Central memory CD8-positive, alpha-beta T cell (primary cell): ENCODE data around the gene TPRA1.

Experiments
- ATAC-seq: fragments of 150-1000 bp; cut with Tn5 transposase; replicated peaks from 2 replicates; pipeline ENCODE4 v1.10.0; 2022; ENCODE audit warnings: mild to moderate bottlenecking, moderate FRiP score, moderate number of reproducible peaks; ENCODE audit not compliant: poor library complexity, severe bottlenecking; ENCODE audit errors: extremely low read depth
- DNase-seq, 2 donors: peaks; one replicate each; pipeline ENCODE4 v3.0.0; 2021; ENCODE audit warnings: low spot score in 2 of 2
- H3K27ac Mint-ChIP-seq: one replicate; pipeline ENCODE4 v1.8.0; 2022; ENCODE audit warnings: low read depth, mild to moderate bottlenecking, moderate library complexity, mixed read lengths
- H3K27me3 Mint-ChIP-seq: one replicate; pipeline ENCODE4 v1.8.0; 2022; ENCODE audit warnings: mixed read lengths
- H3K36me3 Mint-ChIP-seq: one replicate; pipeline ENCODE4 v1.8.0; 2022; ENCODE audit warnings: mild to moderate bottlenecking, moderate library complexity, mixed read lengths; ENCODE audit not compliant: insufficient read depth
- H3K4me1 Mint-ChIP-seq: one replicate; pipeline ENCODE4 v1.8.0; 2022; ENCODE audit warnings: mixed read lengths
- H3K4me3 Mint-ChIP-seq: one replicate; pipeline ENCODE4 v1.8.0; 2022; ENCODE audit warnings: mild to moderate bottlenecking, moderate library complexity, mixed read lengths
- H3K9me3 Mint-ChIP-seq: one replicate; pipeline ENCODE4 v1.8.0; 2022; ENCODE audit warnings: mixed read lengths

Gene TPRA1

DNA sequence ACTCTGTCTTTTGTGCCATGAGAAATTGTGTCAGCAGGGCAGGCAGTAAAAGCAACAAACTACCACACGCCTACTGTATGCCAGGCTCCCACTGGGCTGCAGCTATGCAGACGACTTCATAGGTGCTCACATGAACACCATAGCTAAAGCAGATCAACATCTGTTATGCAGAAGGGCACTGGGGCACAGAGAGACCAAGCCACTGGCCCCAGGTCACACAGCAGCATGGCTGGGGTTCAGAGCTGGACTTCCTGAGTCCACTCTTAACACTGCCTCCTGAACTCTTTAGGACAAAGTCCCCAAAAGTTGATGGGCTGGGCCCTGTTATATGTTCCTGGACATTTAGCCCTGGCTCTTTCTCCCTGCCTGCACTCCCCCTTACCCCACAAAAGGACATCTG lies 12.4 kb downstream of the TPRA1 start:
- no peak for ATAC-seq
- Mint-ChIP-seq H3K4me1 (peaks cover 35% of the 10 kb centered on the region), H3K36me3 (peaks cover 13% of the 10 kb centered on the region), H3K9me3 (no peaks in the 10 kb centered on the region), H3K27ac (no peak overlapping the region), H3K27me3 (no peaks in the 10 kb centered on the region), H3K4me3 (no peak overlapping the region)
- no peak for DNase-seq

DNA sequence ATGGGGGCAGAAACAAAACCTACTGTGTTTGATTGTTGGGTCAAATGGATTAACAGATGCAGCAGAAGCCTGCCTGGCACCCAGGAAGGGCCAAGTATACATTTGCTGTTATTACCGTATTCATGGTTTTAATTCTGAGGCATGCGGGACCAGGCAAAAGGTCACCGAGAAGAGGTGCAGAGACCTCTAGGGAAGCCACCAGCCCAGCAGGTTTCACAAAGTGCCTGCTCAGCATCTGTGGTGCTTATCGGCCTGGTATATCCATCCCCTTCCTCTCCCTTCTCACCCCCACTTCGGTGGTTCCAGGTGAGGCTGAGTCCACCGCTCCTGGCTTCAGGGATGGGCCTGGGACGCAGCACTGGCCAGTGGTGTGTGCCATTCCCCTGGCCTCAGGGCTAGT lies 13.1 kb downstream of the TPRA1 start:
- H3K27ac Mint-ChIP-seq, result no peak overlapping the region
- H3K9me3 Mint-ChIP-seq, result no peaks in the 10 kb centered on the region
- ATAC-seq (no peak), DNase-seq (no peak)
- H3K4me1 Mint-ChIP-seq, result peaks cover 35% of the 10 kb centered on the region
- H3K4me3 Mint-ChIP-seq, result no peak overlapping the region
- no peaks in the 10 kb centered on the region for H3K27me3 Mint-ChIP-seq
- H3K36me3 Mint-ChIP-seq, result peaks cover 13% of the 10 kb centered on the region

DNA sequence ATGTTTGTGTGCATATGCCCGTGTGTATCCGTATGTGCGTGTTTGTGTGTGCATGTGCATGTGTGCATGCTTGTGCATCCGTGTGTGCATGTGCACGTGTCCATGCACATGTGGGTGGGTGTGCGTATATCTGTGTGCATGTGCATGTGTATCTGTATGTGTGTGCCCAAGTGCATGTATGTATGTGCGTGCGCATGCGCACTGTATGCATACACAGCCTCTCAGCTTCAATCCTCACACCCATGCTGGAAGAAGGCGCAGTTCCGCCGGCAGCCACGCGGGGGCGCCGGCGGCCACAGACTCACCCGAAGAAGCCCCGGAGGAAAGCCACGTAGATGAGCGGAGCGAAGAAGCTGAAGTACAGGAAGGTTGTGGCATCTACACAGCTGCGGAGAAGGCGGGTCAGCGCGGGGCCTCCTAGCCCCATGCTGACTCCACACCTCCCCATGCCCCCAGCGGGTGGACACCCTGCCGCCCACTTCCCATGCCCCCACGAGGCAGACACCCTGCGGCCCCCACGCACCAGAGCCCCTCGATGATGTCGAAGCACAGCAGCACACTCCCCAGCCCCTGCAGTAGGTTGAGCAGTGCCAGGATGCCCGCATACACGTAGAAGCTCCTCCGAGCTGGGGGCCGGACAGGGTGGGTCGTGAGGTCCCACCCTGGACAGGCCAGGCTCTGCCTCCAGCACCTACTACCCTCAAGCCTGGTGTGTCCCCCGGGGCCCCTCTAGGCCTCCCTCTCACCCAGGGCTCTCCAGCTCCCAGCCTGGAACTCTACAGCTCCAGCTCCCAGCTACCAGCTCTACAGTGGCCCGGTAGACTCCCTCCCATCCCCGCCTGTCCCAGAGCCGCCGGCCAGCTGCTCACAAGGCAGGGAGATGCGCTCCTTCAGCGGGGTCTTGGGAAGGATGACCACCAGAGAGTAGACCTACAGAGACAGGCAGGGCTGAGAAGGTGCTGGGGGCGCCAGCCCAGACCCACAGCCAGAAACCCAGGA lies 15.4 kb downstream of the TPRA1 start:
- no peaks in the 10 kb centered on the region for H3K27me3 Mint-ChIP-seq
- peaks cover 5% of the 10 kb centered on the region for H3K36me3 Mint-ChIP-seq
- peak overlapping the region; percentile 61 for H3K27ac Mint-ChIP-seq
- H3K4me3 Mint-ChIP-seq, result peak overlapping the region; percentile 26
- ATAC-seq, result peak; percentile 89
- DNase-seq, result peak; percentile 72 to 78
- peaks cover 22% of the 10 kb centered on the region for H3K4me1 Mint-ChIP-seq
- no peaks in the 10 kb centered on the region for H3K9me3 Mint-ChIP-seq

DNA sequence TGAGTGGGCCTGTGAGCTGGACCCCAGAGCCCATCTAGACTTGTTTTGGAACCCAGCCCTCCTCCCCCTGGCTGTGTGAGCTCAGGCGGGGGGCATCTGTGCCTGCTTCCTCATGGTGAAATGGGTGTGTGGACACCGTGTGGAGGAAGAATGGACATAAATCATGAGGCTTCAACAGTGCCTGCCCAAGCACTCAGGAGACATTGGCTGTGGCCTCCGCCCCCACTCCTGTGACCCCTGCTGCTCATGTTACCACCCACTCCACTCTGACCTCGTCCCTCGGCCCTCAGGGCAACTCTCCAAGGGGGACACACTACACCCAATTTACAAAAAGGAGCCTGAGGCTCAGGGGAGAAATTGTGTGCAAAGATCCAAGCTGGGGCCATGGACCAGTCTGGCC lies 16.6 kb downstream of the TPRA1 start:
- ATAC-seq, result no peak
- Mint-ChIP-seq H3K36me3 (peaks cover 5% of the 10 kb centered on the region), H3K4me1 (peaks cover 11% of the 10 kb centered on the region), H3K27ac (no peak overlapping the region), H3K9me3 (no peaks in the 10 kb centered on the region), H3K4me3 (no peak overlapping the region), H3K27me3 (no peaks in the 10 kb centered on the region)
- no peak for DNase-seq

DNA sequence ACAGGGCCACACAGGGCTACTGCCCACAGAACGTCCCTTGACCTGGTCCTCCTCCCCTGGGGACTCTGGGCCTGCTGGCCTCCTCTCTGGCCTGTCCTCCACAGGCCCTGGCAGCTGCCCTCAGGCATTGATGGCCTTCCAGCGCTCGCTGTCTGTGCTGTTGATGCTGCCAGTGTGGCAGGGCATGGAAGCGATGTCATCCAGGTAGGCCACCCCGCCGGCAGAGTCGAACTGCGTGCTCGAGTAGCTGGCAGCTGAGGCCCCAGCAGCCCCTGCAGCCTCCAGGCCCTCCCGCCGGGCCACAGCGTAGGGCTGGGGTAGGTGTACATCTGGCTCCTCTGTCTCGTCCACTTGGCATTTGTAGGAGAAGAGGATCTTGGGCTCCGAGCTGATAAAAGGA lies 17.1 kb downstream of the TPRA1 start:
- Mint-ChIP-seq H3K4me3 (no peak overlapping the region), H3K36me3 (peaks cover 5% of the 10 kb centered on the region), H3K9me3 (no peaks in the 10 kb centered on the region), H3K27ac (no peak overlapping the region), H3K27me3 (no peaks in the 10 kb centered on the region), H3K4me1 (peaks cover 11% of the 10 kb centered on the region)
- DNase-seq (no peak), ATAC-seq (no peak)

DNA sequence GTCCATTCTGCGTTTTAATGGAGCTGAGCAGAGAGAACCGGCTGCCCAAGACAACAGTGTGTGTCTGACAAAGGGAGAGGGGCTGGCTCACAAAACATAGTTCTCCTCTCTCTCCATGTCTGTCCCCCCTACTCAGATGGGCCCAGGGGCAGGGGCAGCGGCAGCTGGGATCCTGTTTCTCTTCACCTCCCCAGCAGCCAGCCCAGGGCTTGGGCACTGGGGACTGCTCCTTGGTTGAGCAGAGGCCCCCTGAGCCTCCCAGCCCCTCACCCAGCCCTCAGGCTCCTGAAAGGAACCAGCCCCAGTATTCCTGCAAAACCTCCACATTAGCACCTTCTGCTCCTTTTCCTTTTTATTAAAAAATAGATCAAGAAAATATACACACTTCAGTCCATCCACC lies 17.8 kb downstream of the TPRA1 start:
- H3K4me1 Mint-ChIP-seq, result peaks cover 11% of the 10 kb centered on the region
- no peaks in the 10 kb centered on the region for H3K27me3 Mint-ChIP-seq
- H3K27ac Mint-ChIP-seq, result no peak overlapping the region
- DNase-seq (no peak), ATAC-seq (no peak)
- no peaks in the 10 kb centered on the region for H3K9me3 Mint-ChIP-seq
- no peak overlapping the region for H3K4me3 Mint-ChIP-seq
- H3K36me3 Mint-ChIP-seq, result peaks cover 5% of the 10 kb centered on the region

DNA sequence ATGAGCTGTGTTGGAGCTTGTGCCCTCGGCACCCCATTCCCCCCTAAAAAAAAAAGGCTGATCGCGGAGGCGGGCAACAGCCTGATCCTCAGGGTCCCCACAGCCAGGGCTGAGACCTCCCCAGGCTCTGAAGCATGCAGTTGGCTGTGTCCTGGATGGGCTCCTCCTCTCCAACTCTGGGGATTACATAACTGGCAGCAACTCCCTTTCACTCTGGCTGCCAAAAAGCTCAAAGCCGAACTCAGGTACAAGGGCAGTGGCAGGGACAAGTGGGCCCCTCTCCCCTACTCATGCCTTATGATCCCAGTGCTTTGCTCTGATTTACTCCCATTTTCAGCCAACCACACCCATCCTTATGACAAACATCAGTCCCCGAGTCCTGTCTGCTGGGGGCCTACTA lies 18.3 kb downstream of the TPRA1 start:
- Mint-ChIP-seq H3K4me3 (no peak overlapping the region), H3K27me3 (no peaks in the 10 kb centered on the region), H3K36me3 (peaks cover 5% of the 10 kb centered on the region), H3K4me1 (peaks cover 11% of the 10 kb centered on the region), H3K9me3 (no peaks in the 10 kb centered on the region), H3K27ac (no peak overlapping the region)
- DNase-seq (no peak), ATAC-seq (no peak)

DNA sequence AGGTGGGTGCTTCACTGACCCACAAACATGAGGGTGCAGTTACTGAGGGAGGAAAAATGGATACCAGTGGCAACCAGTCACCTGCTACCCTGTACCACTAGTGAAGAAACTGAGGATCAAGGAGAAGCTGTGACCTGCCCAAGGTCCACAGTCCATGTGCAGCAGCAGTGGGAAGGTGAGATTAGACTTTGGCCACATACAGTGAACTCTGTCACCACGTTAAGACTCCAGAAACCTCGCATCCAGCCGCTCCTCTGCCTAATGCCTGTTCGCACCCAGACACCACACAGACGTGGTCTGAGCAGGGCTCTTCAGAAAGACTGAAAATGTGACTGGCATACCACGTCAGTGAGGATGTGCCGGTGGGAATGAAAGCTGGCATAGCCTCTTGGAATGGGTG lies 20.0 kb downstream of the TPRA1 start:
- H3K27ac Mint-ChIP-seq, result no peak overlapping the region
- peaks cover 3% of the 10 kb centered on the region for H3K27me3 Mint-ChIP-seq
- ATAC-seq, result no peak
- no peak overlapping the region for H3K4me3 Mint-ChIP-seq
- no peaks in the 10 kb centered on the region for H3K9me3 Mint-ChIP-seq
- no peak for DNase-seq
- peaks cover 8% of the 10 kb centered on the region for H3K4me1 Mint-ChIP-seq
- peaks cover 5% of the 10 kb centered on the region for H3K36me3 Mint-ChIP-seq

DNA sequence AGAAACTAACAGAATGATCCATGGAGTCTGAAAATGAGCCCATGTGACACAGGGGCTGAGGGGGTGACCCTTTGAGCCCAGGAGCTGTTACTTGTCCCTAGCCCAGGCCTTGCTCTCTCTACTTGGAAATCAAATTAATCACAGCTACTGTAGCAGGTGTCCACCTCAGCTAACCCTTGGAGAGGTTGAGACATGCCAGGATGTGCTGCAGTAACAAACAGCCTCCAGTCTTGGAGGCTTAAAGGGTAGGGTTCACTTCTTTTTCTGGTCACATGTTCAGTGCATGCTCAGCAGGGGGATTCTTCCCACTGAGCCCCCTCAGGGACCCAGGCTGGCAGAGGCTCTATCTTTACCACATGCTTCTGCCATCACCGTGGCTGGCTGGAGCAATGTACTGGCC lies 21.4 kb downstream of the TPRA1 start:
- no peak overlapping the region for H3K27ac Mint-ChIP-seq
- no peaks in the 10 kb centered on the region for H3K4me1 Mint-ChIP-seq
- peaks cover 2% of the 10 kb centered on the region for H3K36me3 Mint-ChIP-seq
- ATAC-seq (no peak), DNase-seq (no peak)
- no peaks in the 10 kb centered on the region for H3K9me3 Mint-ChIP-seq
- H3K4me3 Mint-ChIP-seq, result no peak overlapping the region
- H3K27me3 Mint-ChIP-seq, result peaks cover 13% of the 10 kb centered on the region

DNA sequence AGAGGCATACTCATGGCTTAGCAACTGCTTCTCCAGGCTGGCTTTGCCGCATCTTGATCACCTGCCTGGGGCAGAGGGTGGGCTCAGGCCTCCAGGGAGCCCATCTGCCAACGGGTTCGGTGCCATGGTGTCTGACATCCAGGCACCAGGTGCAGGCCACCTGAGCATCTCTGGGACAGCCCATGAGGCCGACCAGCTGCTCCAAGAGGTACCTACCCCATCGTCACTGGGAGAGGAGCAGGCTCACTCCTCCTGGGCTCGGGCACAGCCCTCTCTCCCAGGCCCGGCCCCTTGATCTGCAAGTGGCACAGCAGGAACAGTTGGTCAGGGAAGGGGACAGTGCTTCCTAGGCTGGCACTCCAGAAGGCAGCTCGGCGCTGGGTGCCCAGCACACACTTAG lies 21.9 kb downstream of the TPRA1 start:
- Mint-ChIP-seq H3K36me3 (peaks cover 2% of the 10 kb centered on the region), H3K9me3 (no peaks in the 10 kb centered on the region), H3K4me3 (no peak overlapping the region), H3K4me1 (no peaks in the 10 kb centered on the region), H3K27ac (no peak overlapping the region), H3K27me3 (peaks cover 13% of the 10 kb centered on the region)
- no peak for ATAC-seq
- DNase-seq, result no peak

DNA sequence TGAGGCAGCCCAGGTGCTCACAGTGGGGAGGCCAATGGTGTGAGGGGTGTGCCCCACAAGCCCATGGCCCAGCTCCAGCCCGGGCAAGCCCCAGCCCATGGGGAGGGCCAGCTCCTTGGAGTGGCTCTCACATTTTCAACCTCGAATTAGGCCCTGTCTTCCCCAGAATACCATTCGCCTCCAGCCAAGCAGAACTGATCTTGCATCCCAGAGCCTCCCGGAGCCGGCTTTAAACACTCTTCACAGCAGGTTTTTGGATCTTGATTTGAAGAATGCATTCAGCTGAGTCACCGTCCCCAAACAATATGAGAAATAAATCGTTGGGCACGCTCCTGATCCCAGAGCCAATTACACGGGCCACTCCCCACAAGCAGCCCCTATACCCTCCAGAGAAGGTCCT lies 23.7 kb downstream of the TPRA1 start:
- Mint-ChIP-seq H3K36me3 (peaks cover 2% of the 10 kb centered on the region), H3K27me3 (peaks cover 13% of the 10 kb centered on the region), H3K4me3 (no peak overlapping the region), H3K9me3 (no peaks in the 10 kb centered on the region), H3K4me1 (no peaks in the 10 kb centered on the region), H3K27ac (no peak overlapping the region)
- DNase-seq, result no peak
- ATAC-seq, result no peak

DNA sequence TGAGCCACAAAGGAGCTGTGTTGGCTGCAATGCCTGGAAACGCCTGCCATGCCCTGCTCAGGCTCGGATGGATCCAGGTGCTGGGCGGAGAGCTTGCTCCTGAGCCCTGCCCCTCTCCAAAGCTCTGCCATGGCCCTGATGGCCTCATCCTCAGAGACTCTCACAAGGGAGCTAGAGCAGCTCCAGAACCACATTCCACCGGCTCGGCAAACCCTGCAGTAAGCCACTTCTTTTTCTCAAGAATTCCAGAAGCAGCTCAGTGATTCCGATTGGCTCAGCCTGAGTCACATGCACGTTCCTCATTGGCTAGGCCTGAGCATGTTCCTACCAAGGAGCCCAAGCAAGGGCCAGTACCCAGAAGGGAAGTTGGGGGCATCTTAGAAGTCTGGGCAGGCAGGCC lies 24.8 kb downstream of the TPRA1 start:
- no peak overlapping the region for H3K27ac Mint-ChIP-seq
- no peaks in the 10 kb centered on the region for H3K4me1 Mint-ChIP-seq
- DNase-seq, result no peak
- no peak for ATAC-seq
- peaks cover 1% of the 10 kb centered on the region for H3K9me3 Mint-ChIP-seq
- H3K36me3 Mint-ChIP-seq, result no peaks in the 10 kb centered on the region
- no peak overlapping the region for H3K4me3 Mint-ChIP-seq
- peaks cover 13% of the 10 kb centered on the region for H3K27me3 Mint-ChIP-seq

DNA sequence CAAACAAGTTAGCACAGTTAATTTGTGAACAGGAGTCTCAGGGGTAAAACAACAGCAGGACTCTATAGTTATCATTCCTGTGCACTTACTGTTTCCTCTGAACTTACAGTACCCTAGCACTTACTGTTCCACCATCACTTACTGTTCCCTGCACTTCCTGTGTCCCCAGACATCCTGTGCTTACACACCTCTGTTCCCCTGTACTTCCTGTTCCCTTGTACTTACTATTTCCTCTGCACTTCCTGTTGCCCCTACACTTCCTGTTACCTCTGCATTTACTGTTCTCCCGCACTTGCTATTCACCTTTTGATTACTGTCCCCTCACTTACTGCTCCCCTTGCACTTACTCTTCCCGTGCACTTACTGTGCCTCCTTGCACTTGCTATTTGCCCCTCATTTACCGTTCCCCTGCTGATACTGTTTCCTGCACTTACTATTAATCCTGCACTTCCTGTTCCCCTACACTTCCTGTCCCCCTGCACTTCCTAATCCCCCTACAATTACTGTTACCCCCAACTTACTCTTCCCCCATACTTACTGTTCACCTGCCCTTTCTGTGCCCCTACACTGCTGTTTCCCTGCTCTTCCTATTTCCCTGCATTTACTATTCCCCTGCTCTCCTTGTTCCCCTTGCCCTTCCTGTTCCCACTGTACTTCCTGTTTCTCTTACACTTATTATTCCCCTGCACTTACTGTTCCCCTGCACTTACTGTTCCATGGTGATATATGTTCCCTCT lies 30.3 kb downstream of the TPRA1 start:
- peaks cover 10% of the 10 kb centered on the region for H3K27me3 Mint-ChIP-seq
- H3K9me3 Mint-ChIP-seq, result peaks cover 13% of the 10 kb centered on the region
- H3K4me3 Mint-ChIP-seq, result no peak overlapping the region
- H3K27ac Mint-ChIP-seq, result no peak overlapping the region
- no peaks in the 10 kb centered on the region for H3K36me3 Mint-ChIP-seq
- ATAC-seq (no peak), DNase-seq (no peak)
- peaks cover 8% of the 10 kb centered on the region for H3K4me1 Mint-ChIP-seq
